GF-D8 (cell line): ENCODE data around the gene PLA2G4D.

Source experiments
- DNase-seq: peaks from one replicate; lab custom pipeline; 2025; lab: John Stamatoyannopoulos, UW

PLA2G4D gene

DNA sequence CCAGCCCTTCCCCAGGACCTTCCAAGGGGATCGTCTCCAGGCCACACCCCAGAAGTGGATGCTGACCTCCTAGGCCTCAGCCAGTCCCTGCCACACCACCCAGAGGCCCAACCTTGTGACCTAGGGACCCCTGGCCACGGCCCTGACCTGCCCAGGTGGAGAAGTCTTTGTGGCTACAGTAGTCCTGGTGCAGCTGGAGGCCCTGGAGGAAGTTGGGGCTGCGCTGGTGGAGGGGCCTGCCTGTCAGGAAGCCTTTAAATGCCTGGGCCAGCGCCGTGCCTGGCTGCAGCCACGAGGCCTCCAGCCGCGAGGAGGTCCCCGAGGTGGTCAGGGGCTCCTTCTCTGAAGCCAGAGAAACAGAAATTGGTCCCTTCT lies 23.4 kb downstream of the PLA2G4D start:
- DNase-seq = no peak

DNA sequence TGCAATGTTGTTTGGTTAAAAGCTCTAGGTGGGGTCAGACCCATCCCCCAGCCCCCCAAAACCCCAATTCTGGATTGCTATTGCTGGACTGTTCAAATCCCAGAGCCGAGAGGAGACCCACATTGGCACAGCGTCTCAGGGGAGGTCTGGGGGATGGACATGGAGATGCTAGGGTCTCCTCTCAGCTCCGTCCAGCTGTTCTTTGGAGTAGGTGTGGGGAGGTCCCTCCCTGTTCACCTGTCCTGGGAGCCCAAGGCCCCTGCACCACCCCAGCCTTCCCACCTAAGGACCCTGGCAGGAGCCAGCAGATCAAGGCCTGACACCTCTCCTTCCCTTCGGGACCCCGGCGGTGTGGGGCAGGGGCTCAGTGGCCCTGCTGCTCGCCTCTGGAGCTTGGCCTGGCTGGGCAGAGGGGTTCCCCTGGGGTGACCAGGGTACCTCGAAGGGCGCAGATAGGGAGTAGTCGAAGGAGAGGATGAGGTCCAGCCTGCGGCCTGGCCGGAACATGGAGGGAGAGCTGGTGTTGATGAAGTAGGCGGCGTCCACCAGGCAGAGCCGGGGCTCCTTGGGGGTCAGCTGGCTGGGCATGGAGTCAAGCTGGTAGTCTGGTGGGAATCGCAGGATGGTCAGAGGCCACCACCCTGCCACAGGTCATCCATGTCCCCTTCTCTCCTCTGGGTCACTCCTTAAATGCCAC lies 23.9 kb downstream of the PLA2G4D start:
- DNase-seq = no peak

- no peak for DNase-seq
Measured at GRCh38 chr15:42069496-42070278, 24.7 kb downstream of the PLA2G4D start.

- DNase-seq = no peak
Measured at GRCh38 chr15:42069025-42069424, 25.3 kb downstream of the PLA2G4D start.

GRCh38 chr15:42068601-42069000 lies 25.8 kb downstream of the PLA2G4D start:
- DNase-seq = no peak

DNA sequence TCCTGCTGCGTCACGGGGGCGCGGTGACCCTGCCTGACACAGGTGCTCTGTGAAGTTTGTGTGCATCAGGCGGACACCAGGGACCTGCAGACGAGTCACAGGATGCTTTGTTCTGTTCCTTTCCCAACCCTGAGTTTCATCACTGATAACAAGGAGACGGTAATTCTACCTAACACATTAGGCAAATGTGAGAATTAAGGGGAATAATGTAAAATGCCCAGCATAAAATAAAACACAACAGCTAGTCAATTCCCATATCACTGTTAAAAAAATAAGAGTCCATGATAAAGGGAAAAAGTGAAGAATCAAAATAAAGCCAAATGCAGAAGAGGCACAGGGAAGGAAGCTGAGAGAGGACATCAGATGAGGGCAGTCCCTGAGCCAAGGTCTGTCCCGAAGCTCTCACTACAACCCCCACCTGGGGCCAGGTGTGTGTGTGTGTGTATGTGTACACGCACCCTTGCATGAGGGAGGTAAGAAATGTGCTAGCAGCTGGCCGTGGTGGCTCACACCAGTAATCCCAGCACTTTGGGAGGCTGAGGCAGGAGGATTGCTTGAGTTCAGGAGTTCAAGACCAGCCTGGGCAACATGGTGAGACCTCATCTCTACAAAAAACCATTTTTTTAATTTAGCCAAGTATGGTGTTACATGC lies 27.5 kb downstream of the PLA2G4D start:
- no peak for DNase-seq

DNA sequence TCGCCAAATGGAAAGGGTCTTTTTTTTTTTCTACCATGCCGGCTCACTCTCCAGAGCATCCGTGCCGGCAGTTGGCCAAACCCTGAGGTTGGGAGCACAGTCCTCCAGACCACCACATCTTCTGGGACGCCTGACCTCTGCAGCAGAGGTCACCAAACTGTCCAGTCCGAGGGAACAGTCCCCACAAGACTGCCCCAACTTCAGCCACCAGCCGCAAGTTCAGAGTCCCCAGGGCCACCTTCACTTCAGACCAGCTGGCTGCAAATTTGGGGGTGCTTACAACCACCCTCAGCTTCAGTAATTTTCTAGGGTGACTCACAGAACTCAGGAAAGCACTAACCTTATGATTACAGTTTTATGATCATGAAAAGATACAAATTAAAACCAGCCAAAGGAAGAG lies 28.9 kb downstream of the PLA2G4D start:
- no peak for DNase-seq

DNA sequence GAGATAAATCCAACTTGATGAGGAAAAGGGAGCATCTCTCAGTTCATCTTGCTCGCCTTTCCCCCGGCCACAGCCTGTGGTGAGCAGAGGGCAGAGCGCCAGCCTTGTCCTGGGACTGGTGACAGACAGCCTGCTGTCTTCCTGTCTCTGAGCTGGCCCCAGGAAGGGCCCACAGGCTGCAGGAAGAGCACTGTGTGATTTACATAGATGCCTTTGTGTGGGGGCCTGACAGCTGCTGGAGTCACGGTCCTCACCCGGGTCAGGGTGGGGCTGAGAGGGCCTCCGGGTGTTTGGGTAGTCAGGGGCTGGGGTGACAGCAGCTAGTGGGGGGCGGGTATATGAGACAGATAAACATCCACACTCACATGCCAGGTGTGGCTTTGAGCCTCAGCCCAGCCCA lies 29.3 kb downstream of the PLA2G4D start:
- DNase-seq = no peak

DNA sequence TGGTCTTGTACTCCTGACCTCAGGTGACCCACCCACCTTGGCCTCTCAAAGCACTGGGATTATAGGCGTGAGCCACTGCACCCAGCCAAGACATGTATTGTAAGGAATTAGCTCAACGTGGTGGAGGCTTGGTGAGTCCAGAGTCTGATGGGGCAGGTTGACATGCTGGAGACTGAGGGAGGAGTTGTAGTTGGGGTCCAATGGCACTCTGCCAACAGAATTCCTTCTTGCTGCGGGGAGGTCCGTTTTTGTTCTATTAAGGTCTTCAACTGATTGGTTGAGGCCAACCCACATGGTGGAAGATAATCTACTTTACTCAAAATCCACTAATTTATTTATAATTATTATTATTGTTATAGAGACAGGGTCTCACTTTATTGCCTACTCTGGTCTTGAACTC lies 30.1 kb downstream of the PLA2G4D start:
- no peak for DNase-seq

GRCh38 chr15:42063122-42063848 lies 31.1 kb downstream of the PLA2G4D start:
- DNase-seq = no peak

DNA sequence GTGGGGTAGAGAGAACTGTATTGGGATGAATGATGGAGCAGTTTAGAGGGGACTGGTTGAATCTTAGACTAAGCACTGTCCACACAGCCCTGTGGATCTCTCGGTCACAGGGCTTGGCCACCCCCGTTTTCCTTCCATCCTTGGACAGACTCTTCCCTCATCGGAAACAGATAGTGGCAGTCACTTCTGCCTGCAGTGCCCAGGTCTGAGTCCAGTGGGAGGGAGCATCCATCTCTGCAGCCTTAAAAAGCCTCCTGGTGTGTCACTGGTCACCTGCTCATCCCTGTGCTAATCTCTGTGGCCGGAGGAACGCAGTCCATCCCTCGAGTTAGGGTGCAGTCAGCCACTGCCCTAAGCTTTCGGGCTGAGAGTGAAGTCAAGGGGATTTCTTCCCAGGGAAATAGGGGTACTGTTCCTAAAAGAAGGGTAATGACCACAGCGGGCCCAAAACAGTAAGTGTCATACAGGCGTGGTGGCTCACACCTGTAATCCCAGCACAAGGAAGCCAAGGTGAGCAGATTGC lies 32.0 kb downstream of the PLA2G4D start:
- no peak for DNase-seq

DNA sequence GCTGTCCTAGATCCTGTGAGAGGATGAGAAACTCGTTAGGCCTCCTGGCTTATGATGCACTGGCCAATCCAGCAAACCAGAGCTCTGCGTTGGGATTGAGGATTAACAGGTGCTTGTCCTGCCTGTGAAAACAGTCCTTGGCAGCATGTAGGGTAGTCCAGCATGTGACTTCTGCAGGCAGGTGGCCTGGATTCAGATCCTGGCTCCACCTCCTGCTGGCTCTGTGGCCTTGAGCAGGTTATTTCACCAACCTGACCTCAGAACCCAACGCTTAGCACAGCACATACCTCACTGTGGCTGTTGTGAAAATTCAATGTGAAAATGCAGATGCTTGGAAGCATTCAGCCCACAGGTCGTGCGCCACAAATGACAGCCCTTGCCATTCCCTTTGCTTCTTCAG lies 33.6 kb downstream of the PLA2G4D start:
- DNase-seq = no peak

DNA sequence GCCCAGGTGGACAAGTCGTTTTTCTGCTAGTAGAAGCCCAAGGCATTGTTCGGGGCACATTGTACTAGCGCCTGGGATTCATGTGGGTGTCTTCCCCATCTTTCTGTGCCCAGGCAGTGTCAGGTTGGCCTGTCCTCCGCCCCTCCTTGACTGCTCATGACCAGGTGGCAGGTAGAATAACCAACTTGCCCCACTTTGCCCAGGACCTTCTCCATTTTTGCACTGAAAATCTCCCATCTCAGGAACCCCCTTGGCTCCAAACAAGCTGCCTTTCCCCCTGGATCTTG lies 33.9 kb downstream of the PLA2G4D start:
- no peak for DNase-seq

- DNase-seq = no peak
Measured at GRCh38 chr15:42059661-42060476, 34.5 kb downstream of the PLA2G4D start.

DNA sequence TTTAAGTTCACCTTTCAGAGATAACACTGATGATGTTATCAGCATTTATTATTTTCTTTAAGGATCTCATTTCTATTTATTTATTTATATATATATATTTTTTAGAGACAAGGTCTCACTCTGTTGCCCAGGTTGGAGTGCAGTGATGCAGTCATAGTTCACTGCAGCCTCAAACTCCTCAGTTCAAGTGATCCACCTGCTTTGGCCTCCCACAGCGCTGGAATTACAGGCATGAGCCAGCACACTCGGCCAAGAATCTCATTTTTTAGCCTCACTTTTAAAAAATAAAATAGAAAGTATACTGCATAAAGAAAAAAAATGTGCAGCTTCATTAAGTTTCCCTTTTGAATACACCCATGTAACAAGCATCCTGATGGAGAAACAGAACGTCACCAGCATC lies 35.6 kb downstream of the PLA2G4D start:
- DNase-seq = no peak

DNA sequence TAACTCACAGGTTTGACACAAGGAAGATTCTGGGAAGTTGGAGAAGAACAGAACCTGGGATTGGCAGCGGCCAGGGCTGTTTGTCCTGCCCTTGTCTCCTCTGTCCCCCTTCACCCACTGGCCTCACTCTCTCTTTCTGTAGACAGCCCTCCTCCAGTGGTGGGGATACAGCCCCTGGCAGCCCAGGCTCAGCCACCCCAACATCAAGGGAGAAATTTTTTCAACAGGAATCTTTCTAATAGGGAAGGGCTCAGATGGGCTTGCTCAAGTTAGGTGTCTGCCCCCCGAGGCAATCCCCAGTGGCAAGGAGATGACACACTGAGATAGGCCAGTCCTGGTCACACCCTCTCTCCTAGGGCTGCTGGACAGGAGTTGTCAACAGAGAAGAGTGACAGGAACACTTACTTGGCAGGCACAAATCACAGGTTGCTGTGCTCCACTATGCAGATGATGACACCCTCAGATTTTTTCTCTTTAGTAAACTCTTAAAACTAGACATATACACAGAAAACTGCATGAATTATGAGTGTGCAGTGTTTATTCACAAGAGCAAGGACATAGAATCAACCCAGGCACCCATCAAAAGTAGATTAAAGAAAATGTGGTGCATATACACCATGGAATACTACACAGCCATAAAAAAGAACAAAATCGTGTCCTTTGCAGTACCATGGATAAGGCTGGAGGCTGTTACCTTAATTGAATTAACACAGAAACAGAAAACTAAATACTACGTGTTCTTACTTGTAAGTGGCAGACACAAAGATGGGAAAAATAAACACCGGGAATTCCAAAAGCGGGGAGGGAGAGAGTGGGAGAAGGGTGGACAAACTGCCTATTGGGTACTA lies 36.3 kb downstream of the PLA2G4D start:
- no peak for DNase-seq

GRCh38 chr15:42056934-42057798 lies 37.2 kb downstream of the PLA2G4D start:
- DNase-seq = no peak

DNA sequence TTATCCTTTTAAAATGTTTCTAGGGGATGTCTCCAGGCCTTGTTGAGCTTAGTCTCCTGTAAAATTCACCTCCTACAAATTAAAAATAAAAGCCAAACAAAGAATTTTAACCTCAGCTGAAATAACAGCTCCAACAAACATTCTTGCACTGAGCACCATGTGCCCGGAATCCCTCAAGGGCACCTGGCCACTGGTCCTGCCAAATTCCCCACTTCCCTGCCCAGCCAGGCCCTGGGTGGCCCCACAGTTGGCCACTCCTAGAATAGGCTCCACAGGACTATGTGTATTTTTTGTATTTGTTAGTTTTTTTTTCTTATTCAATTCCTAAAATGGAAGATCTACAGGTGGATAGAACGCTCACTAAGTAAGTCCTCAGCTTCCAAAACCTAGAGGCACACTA lies 40.4 kb downstream of the PLA2G4D start:
- DNase-seq = no peak

- DNase-seq = no peak
Measured at GRCh38 chr15:42053010-42053409, 41.4 kb downstream of the PLA2G4D start.
